SK-N-SH treated with all-trans-retinoic acid at 6 μM for 48 hours (cell line): ENCODE results near the gene YPEL2.

Experiments
- CREB5 ChIP-seq: fragments of 250-450 bp; sonication (Bioruptor Pico); IDR thresholded peaks from 2 replicates; pipeline ENCODE4 v1.5.1; 2020; ENCODE audit warnings: low read depth, mild to moderate bottlenecking, moderate library complexity
- OSR1 ChIP-seq: fragments of 250-450 bp; sonication (Bioruptor Pico); IDR thresholded peaks from 2 replicates; pipeline ENCODE4 v1.8.0; 2022; ENCODE audit warnings: moderate library complexity, mild to moderate bottlenecking, inconsistent platforms
- PATZ1 ChIP-seq: fragments of 250-450 bp; sonication (Bioruptor Pico); IDR thresholded peaks from 2 replicates; pipeline ENCODE4 v1.8.0; 2020; ENCODE audit warnings: mild to moderate bottlenecking, moderate library complexity, borderline replicate concordance

DNA sequence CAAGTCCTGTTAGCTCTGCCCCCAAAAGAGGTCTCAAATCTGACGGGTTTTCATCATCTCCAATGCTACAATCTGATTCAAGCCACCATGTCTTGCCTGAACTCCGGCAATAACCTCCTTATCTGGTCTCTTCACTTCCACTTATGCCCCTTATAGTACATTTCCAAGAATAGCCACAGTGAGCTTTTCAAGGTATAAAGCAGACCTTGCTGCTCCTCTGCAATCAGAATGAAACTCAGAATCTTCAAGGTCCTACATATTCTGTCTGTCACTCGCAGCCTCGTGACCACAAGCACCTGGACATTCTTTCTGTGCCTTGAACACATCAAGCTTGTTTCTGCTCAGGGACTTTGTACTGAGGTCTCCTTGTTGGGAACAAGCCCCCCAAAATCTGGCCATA, 84.7 kb downstream of the YPEL2 start:
- TF ChIP-seq OSR1 (CRISPR knock-in tag) = no peak
- no peak for TF ChIP-seq PATZ1 (CRISPR knock-in tag)
- no peak for TF ChIP-seq CREB5 (CRISPR knock-in tag)
